SKM-1 treated with dmso at 0.1 percent for 144 hours (cell line): ENCODE results near the gene TMPRSS4.

Source experiments
- DNase-seq: peaks from one replicate; lab custom pipeline; 2025; ENCODE audit not compliant: unreplicated experiment; lab: John Stamatoyannopoulos, UW

The TMPRSS4 gene

DNA sequence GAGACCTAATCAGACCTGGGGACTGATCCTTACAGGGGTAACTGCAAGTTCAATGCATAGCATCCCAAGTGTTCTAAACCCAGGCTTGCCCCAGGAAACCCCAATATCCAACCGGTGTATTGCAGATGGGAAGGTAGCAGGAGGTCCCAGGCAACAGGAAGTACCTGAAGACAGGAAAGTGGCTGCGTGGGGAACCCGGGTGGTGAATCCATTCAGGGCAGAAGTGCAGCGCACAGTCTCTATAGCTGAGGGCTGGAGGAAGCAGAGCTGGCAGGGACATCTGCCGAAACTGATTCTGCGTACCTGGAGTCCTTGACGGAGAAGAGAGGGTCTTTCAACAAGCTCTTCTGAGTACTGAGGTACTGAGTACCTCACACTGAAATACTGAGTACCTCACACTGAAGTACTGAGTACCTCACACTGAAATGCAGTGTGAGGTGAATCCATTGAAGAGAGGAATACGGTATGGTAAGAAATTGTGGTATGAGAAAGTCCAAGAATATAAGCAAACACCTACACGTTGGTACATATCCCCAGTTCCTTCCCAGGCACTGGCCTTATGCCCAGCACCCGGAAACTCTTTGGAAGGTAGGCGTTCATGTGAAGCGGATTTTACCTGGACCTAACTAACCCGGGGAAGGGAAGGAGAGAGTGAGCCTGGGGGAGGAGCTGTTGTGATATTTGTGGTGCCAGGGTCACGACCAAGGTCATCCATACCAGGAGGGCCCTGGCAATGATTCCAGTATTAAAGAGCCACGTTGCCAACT lies 55.7 kb downstream of the TMPRSS4 start:
- no peak for DNase-seq

- DNase-seq = no peak
These were observed 56.9 kb downstream of the TMPRSS4 start for GRCh38 chr11:118133816-118134215.

GRCh38 chr11:118135051-118135795 lies 58.3 kb downstream of the TMPRSS4 start:
- no peak for DNase-seq

- no peak for DNase-seq
These were observed 58.9 kb downstream of the TMPRSS4 start for GRCh38 chr11:118135796-118136165.

DNA sequence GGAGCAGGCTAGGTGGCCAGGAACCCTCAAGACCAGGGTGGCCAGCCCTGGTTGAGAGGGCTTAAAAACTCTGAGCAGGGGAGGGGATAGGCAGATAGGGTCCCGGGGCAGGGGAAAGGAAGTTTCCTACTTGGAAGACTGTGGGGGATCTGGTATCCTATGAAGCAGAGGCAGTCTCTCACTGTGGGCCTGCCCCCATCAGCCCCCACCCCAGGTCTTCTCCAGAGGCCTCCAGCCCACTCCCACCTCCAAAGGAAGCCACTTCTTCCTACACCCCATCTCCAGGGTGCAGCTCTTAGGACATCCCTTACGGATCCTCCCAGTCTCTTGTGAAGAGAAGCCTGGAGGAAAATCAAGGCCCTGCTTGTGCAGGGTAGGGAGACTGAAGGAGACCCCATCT lies 59.5 kb downstream of the TMPRSS4 start:
- DNase-seq = no peak

DNA sequence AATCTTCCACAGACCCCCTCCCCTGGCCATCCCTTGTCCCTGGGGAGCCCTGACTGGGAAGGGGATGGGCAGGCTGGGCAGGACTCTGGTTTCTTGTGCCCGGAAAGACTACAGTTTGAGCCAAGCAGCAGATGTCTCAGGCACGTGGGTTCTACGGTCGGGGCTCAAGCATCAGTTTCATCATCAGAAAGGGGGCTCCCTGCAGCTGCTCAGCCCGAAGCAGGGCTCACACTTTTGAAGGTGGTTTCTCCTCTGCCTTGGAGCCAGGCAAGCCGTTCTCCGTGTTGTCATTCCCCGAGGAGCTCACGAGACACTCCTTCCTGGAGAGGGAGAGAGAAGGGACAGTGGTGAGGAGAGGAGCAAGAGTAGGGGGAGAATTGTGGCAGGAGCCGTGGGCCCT lies 59.9 kb downstream of the TMPRSS4 start:
- no peak for DNase-seq

GRCh38 chr11:118138839-118139420 lies 62.1 kb downstream of the TMPRSS4 start:
- DNase-seq = no peak

- DNase-seq = no peak
These were observed 62.7 kb downstream of the TMPRSS4 start for GRCh38 chr11:118139578-118139977.

DNA sequence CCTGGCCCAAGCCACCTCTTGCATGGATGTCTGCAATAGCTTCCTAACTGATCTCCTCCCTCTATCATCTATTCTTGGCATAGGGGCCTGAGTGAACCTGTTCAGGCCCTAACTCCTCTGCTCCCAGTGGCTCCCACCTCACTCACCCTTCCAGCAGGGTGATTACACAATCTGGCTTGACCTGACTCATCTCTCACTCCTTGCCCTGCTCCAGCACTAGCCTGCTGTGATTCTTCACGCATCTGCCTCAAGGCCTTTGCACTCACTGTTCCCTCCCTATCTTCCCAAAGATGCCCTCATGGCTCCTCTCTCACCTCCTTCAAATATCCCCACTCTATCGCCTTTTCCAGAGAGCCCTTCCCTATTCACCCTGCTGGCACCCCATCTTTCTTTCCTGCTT lies 65.2 kb downstream of the TMPRSS4 start:
- no peak for DNase-seq

- peak; percentile 89 for DNase-seq
These were observed 65.9 kb downstream of the TMPRSS4 start for GRCh38 chr11:118142809-118143208.

- no peak for DNase-seq
These were observed 66.8 kb downstream of the TMPRSS4 start for GRCh38 chr11:118143661-118144185.

DNA sequence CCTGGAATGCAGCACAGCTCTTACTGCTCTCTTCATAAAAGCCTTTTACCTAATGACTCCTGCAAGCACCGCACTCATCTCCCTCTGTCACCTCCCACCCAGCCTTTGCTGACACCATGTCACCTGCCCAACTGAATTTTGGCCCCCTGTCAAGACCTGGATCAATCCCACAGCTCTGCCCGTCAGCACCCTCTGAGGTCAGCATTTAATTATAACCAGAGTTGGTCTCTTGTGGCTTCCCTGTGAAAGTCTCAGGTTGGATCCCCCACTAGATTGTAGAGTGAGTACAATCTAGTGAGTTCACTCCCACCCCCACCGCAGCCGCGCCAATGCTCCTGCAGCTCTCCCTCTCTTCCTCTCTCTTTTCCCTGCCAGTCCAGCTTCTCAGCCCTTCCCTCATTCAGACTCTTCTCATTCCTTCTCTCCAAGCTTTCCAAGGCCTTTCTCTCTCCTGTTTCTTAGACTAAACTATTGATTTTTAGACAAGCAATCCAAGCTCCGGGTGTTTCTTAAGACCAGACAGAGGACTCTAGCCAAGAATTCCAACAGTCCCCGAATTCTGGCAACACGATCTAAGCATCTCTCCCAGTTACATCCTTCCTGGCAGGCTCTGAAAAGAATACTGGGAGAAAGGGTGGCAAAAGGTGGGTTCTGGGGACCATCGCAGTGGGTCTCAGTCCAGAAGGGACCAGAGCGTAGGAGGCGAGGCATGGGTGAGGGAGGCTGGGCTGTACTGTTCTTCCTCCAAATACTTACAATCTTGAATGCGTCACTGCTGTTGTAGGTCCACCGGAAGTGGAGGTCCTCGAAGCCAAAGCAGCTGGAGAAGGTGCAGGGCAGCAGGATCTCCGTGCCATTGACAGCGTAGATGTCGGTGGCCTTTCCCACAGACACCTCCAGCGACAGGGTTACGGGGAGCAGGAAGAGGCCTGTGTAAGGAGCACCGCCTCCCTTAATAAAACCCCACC lies 67.7 kb downstream of the TMPRSS4 start:
- DNase-seq = no peak

DNA sequence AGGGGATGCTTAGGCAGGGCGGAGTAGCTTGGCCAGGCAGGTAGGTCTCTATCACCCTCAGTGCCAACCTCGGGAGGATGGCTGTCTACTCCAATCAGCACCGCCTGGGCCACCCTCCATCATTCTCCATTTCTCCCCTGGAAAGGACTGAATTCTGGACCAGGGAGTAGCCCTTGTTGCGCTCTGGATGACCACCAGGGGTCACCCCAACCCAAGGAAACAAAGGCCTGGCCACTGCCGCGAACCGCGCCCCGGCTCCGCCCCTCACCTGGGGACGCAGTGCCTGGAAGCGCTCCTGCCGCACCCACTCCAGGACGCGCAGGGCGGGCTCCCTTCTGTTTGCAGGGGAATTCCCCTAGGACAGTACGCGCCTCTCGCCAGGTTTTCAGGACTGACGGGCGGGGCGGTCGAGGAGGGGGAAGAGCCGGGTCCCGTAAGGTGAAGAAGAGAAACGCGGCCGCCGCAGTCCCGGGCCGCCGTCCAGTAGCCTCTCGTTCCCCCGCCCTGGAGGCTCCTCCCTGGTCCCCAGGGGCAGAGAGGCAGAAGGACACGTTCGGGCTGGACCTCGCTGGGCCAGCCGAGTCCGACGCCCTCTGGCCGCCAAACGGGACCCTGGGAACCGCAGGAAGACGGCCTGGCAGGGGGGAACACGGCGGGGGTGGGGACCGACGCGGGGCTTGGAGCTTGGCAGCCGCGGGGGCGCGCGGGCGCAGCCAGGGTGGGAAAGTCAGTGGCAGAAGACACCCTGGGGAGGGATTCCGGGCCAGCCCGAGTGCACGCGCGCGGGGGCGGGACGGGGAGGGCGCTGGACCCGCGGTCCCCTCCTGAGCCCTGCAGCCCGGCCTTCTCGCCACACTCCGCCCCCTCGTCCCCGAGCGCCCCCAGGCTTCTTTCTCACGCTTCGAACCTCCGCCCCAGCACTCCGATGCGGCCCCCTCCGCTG lies 68.7 kb downstream of the TMPRSS4 start:
- DNase-seq = peak; percentile 65

GRCh38 chr11:118146554-118146953 lies 69.7 kb downstream of the TMPRSS4 start:
- no peak for DNase-seq

GRCh38 chr11:118147502-118147901 lies 70.6 kb downstream of the TMPRSS4 start:
- DNase-seq = no peak

DNA sequence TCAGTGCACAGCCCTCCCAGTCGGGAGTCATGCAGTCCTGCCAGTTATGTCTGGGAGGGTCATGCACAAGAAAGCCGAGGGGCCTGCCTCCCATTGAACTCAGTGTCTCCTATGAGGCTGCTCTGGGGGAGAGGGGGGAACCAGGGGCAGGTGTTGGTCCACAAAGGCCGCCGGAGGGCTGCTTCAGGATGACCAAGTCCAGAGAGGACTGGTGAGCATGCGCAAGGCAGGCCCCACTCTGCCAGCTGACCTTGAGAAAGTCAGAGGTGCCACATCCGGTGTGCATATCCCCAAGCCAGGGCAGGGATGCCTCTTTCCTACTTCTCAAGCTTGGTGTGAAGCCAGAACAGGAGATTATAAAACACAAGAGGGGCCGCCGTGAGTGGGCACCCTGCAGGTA lies 71.4 kb downstream of the TMPRSS4 start:
- no peak for DNase-seq

DNA sequence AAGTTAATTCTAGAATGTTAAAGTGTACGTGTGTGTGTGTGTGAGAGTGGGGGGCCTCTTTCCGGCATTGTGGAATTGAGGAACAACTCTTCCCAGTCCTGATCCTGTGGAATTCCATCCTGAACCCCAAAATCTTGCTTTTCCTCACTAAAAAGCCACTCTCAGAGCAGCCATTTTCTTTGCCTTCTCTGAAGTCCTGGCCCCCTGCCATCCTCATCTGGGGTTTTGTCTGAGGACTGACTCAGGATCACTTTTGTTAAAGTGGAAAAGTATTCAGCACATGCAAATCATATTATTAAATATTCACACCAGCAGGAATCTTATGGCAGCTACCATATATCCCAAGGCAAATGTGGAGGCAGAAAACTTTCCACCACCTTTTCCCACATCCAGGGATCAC lies 72.0 kb downstream of the TMPRSS4 start:
- DNase-seq = no peak

DNA sequence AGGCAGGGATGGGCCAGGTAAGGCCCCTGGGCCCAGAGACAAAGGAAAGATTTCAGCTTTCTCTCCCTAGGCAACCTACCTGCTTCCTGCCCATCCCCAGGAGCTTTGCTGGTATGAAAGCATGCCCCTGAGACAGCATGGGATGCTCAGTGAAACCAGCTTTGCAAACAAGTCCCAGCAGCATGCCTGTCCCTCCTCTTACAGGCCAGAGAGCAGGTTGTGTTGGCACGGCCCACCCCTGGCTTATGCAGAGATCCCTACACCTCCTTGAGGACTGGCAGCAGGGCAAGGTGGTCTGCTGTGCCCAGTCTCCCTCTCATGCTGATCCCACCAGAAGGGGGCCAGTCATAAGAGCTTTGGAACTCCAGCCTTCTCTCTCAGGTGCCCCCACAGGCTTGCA lies 72.6 kb downstream of the TMPRSS4 start:
- DNase-seq = no peak

GRCh38 chr11:118151431-118151830 lies 74.6 kb downstream of the TMPRSS4 start:
- DNase-seq = no peak
